Neural progenitor cell (in vitro differentiated cells): ENCODE results near the gene WIPF2.
"Not testable (repeated sequence)": the region's sequence is repeated elsewhere in the genome, so short reads cannot be mapped to it uniquely, and the experiment has no call there.

Experiments
- CTCF ChIP-seq: fragments of 200-600 bp; sonication (generic); IDR thresholded peaks from 2 replicates; pipeline ENCODE4 v1.5.1; 2017; ENCODE audit warnings: antibody characterized with exemption, mild to moderate bottlenecking
- EZH2 ChIP-seq: fragments of 200-600 bp; sonication (generic); IDR thresholded peaks from 2 replicates; pipeline ENCODE4 v1.6.1; 2017; ENCODE audit warnings: antibody characterized with exemption, mild to moderate bottlenecking, moderate library complexity
- EZH2phosphoT487 ChIP-seq: fragments of 200-600 bp; sonication (generic); IDR thresholded peaks from 2 replicates; pipeline ENCODE4 v1.6.1; 2017; ENCODE audit warnings: antibody characterized with exemption

- not testable (repeated sequence) for TF ChIP-seq CTCF, EZH2, EZH2phosphoT487
Observed at GRCh38 chr17:40213914-40214313, 5.2 kb upstream of the WIPF2 start.
